Keratinocyte (primary cell): ENCODE data around the gene SSTR5.

ENCODE experiments used
- CTCF ChIP-seq, 3 experiments: IDR thresholded peaks in 1 of 3; conservative IDR thresholded peaks in 1 of 3; optimal IDR thresholded peaks in 1 of 3; 2 replicates in 2 of 3; 3 replicates in 1 of 3; pipeline versions ENCODE3 to v1.5.1; 2011; ENCODE audit warnings: low read length in 3 of 3, mild to moderate bottlenecking in 3 of 3, moderate library complexity in 2 of 3, control low read depth in 1 of 3, inconsistent platforms in 1 of 3; ENCODE audit not compliant: insufficient read depth in 2 of 3; ENCODE audit errors: extremely low read depth in 1 of 3
- EZH2 ChIP-seq: IDR thresholded peaks from one replicate; pipeline ENCODE4 v1.6.1; 2012; ENCODE audit warnings: inconsistent platforms, mild to moderate bottlenecking, low read length, moderate library complexity

DNA sequence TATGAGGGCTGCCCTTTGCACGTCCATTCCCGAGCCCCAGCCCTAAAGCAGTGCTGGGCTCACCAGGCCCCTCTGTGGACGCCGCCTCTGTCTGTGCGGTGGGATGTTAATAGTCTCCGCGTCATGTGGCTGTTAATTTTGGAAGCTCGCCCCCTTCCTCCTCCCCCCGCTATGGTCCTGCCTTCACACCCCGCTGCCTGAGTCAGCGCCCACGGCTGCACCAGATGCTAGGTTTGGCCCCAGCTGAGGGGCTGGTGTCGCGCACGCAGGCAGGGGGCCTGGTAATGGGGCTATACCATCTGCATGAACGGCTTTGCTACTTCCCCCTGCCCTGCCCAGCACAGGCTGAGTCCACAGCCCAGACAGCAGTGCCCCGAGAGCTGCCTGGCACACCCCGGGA, 4.1 kb upstream of the SSTR5 start:
- TF ChIP-seq CTCF (optimal IDR thresholded peaks at IDR 0.05 in 1 of 3, IDR thresholded peaks at IDR 0.05 in 1 of 3, conservative IDR thresholded peaks at IDR 0.05 in 1 of 3; ENCODE audit: extremely low read depth in 1 of 3, insufficient read depth in 2 of 3, low read length in 3 of 3) (no peak), EZH2 (no peak)
